ENCODE measurements around the gene LRMDA. TPM values are rescaled to one million over a fixed set of nuclear protein-coding genes. Genes with fewer than 3 reads are reported as not detected.

Gene LRMDA
- total and polyA plus RNA-seq, 2 of the 4 experiments (the other 2 are of a cell fraction): 0.07 TPM; not detected in 1

DNA sequence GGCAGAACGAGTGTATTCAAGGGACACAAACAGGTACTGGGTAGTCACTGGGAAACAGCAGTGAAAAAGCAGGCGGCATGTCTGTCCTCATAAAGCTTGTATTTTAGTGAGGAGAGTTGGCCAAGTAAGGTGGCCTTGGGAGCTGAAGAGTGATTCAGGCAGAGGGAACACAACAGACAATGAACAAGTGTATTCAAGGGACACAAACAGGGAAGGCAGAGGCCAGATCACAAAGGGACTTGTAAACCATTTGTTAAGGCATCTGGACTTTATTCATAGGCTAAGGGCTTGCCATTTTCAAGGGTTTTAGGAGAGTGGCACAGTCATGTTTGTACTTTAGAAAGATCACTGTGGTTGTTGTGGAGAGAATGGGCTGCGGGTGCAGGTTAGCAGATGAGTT, 49.0 kb downstream of the LRMDA start:
- H2BK20ac ChIP-seq (ENCODE audit: low read depth, low read length): no peak overlapping the region
- no peaks in the 10 kb centered on the region for H4K20me1 ChIP-seq (ENCODE audit: insufficient read depth, low read length)
- no peaks in the 10 kb centered on the region for H3K36me3 ChIP-seq (ENCODE audit: control insufficient read depth, insufficient read depth, low read length)
- H3K9me3 ChIP-seq (ENCODE audit: control insufficient read depth, insufficient read depth, low read length): peaks cover 2% of the 10 kb centered on the region; the same call in 1 of the 2 replicates
- no peak overlapping the region for H2BK15ac ChIP-seq (ENCODE audit: low read depth, low read length)
- H2AK9ac ChIP-seq (replicated peaks; ENCODE audit: low read depth, low read length, poor library complexity): no peak overlapping the region
- H4K8ac ChIP-seq (ENCODE audit: low read depth in 2 of 2, low read length in 2 of 2): no peak overlapping the region
- H3K9ac ChIP-seq (ENCODE audit: low read depth, low read length): no peak overlapping the region
- H2BK120ac ChIP-seq (ENCODE audit: low read depth, low read length): no peak overlapping the region
- H3K4me1 ChIP-seq (ENCODE audit: control insufficient read depth, insufficient read depth, low read length): no peaks in the 10 kb centered on the region
- ATAC-seq (ENCODE audit: low read depth) (no peak), DNase-seq (no peak)
- H3K18ac ChIP-seq (ENCODE audit: low read depth, low read length): no peak overlapping the region
- no peak overlapping the region for H2AFZ ChIP-seq (replicated peaks; ENCODE audit: low read length, poor library complexity)
- H2AK5ac ChIP-seq (ENCODE audit: low read depth, low read length): no peak overlapping the region
- H3K4me2 ChIP-seq (ENCODE audit: low read depth, low read length): no peak overlapping the region
- H4K5ac ChIP-seq (ENCODE audit: low read depth, low read length): no peak overlapping the region
- no peak overlapping the region for H3K56ac ChIP-seq (ENCODE audit: extremely low read depth, insufficient read depth, low read length)
- no peak overlapping the region for H3K23ac ChIP-seq (ENCODE audit: low read depth, low read length)
- ChIA-PET POLR2A (ENCODE audit: unreplicated experiment) (no interaction called here), CTCF (no interaction called here)
- TF ChIP-seq, protein P1, sequence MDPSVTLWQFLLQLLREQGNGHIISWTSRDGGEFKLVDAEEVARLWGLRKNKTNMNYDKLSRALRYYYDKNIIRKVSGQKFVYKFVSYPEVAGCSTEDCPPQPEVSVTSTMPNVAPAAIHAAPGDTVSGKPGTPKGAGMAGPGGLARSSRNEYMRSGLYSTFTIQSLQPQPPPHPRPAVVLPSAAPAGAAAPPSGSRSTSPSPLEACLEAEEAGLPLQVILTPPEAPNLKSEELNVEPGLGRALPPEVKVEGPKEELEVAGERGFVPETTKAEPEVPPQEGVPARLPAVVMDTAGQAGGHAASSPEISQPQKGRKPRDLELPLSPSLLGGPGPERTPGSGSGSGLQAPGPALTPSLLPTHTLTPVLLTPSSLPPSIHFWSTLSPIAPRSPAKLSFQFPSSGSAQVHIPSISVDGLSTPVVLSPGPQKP (IDR thresholded peaks at IDR 0.05; ENCODE audit: borderline replicate concordance, low read depth, low read length): no peak
- TF ChIP-seq FOS (IDR thresholded peaks at IDR 0.05; ENCODE audit: low read depth, low read length) (no peak), RAD21 (IDR thresholded peaks at IDR 0.05; ENCODE audit: low read length) (no peak), SMC3 (IDR thresholded peaks at IDR 0.05; ENCODE audit: low read depth, low read length) (no peak), NFE2L2 (IDR thresholded peaks at IDR 0.05; ENCODE audit: low read depth, low read length) (no peak), MAFK (IDR thresholded peaks at IDR 0.05; ENCODE audit: low read depth, low read length) (no peak), CHD1 (IDR thresholded peaks at IDR 0.05; ENCODE audit: low read depth, low read length) (no peak), RFX5 (IDR thresholded peaks at IDR 0.05; ENCODE audit: low read depth, low read length) (no peak), POLR2A (IDR thresholded peaks at IDR 0.05; ENCODE audit: low read depth, low read length) (no peak), MAZ (IDR thresholded peaks at IDR 0.05; ENCODE audit: borderline replicate concordance, low read depth, low read length) (no peak), CEBPB (IDR thresholded peaks at IDR 0.05; ENCODE audit: low read depth, low read length) (no peak), MXI1 (IDR thresholded peaks at IDR 0.05; ENCODE audit: borderline replicate concordance, low read depth, low read length) (no peak), RCOR1 (IDR thresholded peaks at IDR 0.05; ENCODE audit: insufficient replicate concordance, low read length) (no peak), BHLHE40 (IDR thresholded peaks at IDR 0.05; ENCODE audit: low read depth, low read length) (no peak)
- TF ChIP-seq, protein P2, sequence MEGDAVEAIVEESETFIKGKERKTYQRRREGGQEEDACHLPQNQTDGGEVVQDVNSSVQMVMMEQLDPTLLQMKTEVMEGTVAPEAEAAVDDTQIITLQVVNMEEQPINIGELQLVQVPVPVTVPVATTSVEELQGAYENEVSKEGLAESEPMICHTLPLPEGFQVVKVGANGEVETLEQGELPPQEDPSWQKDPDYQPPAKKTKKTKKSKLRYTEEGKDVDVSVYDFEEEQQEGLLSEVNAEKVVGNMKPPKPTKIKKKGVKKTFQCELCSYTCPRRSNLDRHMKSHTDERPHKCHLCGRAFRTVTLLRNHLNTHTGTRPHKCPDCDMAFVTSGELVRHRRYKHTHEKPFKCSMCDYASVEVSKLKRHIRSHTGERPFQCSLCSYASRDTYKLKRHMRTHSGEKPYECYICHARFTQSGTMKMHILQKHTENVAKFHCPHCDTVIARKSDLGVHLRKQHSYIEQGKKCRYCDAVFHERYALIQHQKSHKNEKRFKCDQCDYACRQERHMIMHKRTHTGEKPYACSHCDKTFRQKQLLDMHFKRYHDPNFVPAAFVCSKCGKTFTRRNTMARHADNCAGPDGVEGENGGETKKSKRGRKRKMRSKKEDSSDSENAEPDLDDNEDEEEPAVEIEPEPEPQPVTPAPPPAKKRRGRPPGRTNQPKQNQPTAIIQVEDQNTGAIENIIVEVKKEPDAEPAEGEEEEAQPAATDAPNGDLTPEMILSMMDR (conservative IDR thresholded peaks at IDR 0.05; ENCODE audit: low read depth, low read length): no peak
- TF ChIP-seq, protein P3, sequence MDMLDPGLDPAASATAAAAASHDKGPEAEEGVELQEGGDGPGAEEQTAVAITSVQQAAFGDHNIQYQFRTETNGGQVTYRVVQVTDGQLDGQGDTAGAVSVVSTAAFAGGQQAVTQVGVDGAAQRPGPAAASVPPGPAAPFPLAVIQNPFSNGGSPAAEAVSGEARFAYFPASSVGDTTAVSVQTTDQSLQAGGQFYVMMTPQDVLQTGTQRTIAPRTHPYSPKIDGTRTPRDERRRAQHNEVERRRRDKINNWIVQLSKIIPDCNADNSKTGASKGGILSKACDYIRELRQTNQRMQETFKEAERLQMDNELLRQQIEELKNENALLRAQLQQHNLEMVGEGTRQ (IDR thresholded peaks at IDR 0.05; ENCODE audit: low read depth, low read length): no peak
- dilution Hi-C loops (cut with HindIII; ENCODE audit: low sequenced_read_pairs, unreplicated experiment): no loop called here
- H3K4ac ChIP-seq (ENCODE audit: low read depth, low read length): no peak overlapping the region
- in situ Hi-C loops (cut with MboI; ENCODE audit: low sequenced_read_pairs): no loop called here
- H3K9me1 ChIP-seq (ENCODE audit: insufficient read depth, low read length): no peaks in the 10 kb centered on the region
- BruUV-seq (replicated peaks): no TSS peak
- H3K14ac ChIP-seq (replicated peaks; ENCODE audit: low read depth, low read length): no peak overlapping the region
- no peaks in the 10 kb centered on the region for H3K79me1 ChIP-seq (ENCODE audit: low read depth in 1 of 2, low read length in 2 of 2)
- H2BK5ac ChIP-seq (ENCODE audit: low read depth, low read length, poor library complexity, severe bottlenecking): no peak overlapping the region
- intact Hi-C loops (cut with micrococcal nuclease): no loop called here
- H3K4me3 ChIP-seq (ENCODE audit: insufficient read depth, low read depth, low read length): no peak overlapping the region
- peaks cover 9% of the 10 kb centered on the region; the same call in 1 of the 2 replicates for H3K27me3 ChIP-seq (ENCODE audit: control insufficient read depth, insufficient read depth, low read length)
- WGBS, 2 experiments (ENCODE audit: extremely low coverage in 2 of 2, insufficient read length in 1 of 2): 73% methylated on average over 2 of the region's 3 CpGs; no CpG with 5 or more reads in 1 of the 2 experiments
- no peak overlapping the region for H4K91ac ChIP-seq (ENCODE audit: insufficient read depth, low read depth, low read length)
- no peak overlapping the region for H3K27ac ChIP-seq (ENCODE audit: insufficient read depth, low read length)

Data from IMR-90 (cell line).